Breast epithelium (tissue), 4 donors: Measurements from ENCODE around the gene WDR81. TPM values are rescaled to one million over a fixed set of nuclear protein-coding genes. Genes with fewer than 3 reads are reported as not detected.

Experiments
- DNase-seq, 2 donors: peaks; one replicate each; pipeline ENCODE4 v3.0.0-alpha.2; 2019; ENCODE audit warnings: low spot score in 2 of 2
- H3K27ac ChIP-seq, 2 donors: fragments of 200-600 bp; sonication (generic) in 1 of 2; one replicate each; pipeline ENCODE4 v1.5.1; 2016 to 2019; ENCODE audit warnings: mild to moderate bottlenecking in 1 of 2
- H3K27me3 ChIP-seq, 2 donors: fragments of 200-600 bp; sonication (generic) in 1 of 2; one replicate each; pipeline versions ENCODE4 v1.5.1 to v1.6.0; 2017 to 2019; ENCODE audit warnings: control low read depth in 1 of 2, mild to moderate bottlenecking in 1 of 2
- H3K36me3 ChIP-seq: fragments of 200-600 bp; one replicate; pipeline ENCODE4 v1.5.1; 2019
- H3K4me1 ChIP-seq, 2 donors: fragments of 200-600 bp; sonication (generic); one replicate each; pipeline ENCODE4 v1.5.1; 2016 to 2019; ENCODE audit warnings: control low read depth in 1 of 2
- H3K4me3 ChIP-seq, 3 donors: fragments of 200-600 bp; sonication (generic); 1 replicate in 2 of 3; 2 replicates in 1 of 3; pipeline ENCODE4 v1.5.1; 2016 to 2019; ENCODE audit warnings: mild to moderate bottlenecking in 3 of 3, moderate library complexity in 2 of 3
- H3K9me3 ChIP-seq, 2 donors: fragments of 200-600 bp; sonication (generic) in 1 of 2; one replicate each; pipeline ENCODE4 v1.5.1; 2016 to 2019; ENCODE audit warnings: control low read depth in 1 of 2
- CTCF ChIP-seq, 3 donors: fragments of 450-650 bp; IDR thresholded peaks; one replicate each; pipeline ENCODE4 v1.5.1; 2016 to 2017; ENCODE audit warnings: antibody characterized with exemption in 3 of 3, mild to moderate bottlenecking in 3 of 3, moderate library complexity in 3 of 3
- POLR2A ChIP-seq: fragments of 450-650 bp; IDR thresholded peaks from one replicate; pipeline ENCODE4 v1.6.1; 2016; ENCODE audit warnings: antibody characterized with exemption, mild to moderate bottlenecking, moderate library complexity
- POLR2AphosphoS5 ChIP-seq, 3 donors: sonication (generic); formaldehyde crosslinking; IDR thresholded peaks; one replicate each; pipeline ENCODE4 v1.6.1; 2017; ENCODE audit warnings: antibody characterized with exemption in 3 of 3
- intact Hi-C: fragments of 100-400 bp; cut with DNase I; formaldehyde crosslinking; loops from one replicate; pipeline ENCODE4 v1.15.1; 2023; ENCODE audit warnings: low total_unique reads
- total RNA-seq, 3 donors: library from RNA; depleted of rRNA; stranded (reverse); fragments of >200 nt; gene quantifications; one replicate each; pipeline ENCODE4 v1.1.0, GENCODE V29; 2016

WDR81 gene
- total RNA-seq, 3 donors from 2014 or later, result 36.6 to 52.6 (median 41.6) TPM

- H3K4me3 ChIP-seq, result no peak overlapping the region
- no peak for DNase-seq
- H3K4me1 ChIP-seq, result peaks cover 0 to 7% of the 10 kb centered on the region in 2 donors
- no peak for TF ChIP-seq POLR2A
- TF ChIP-seq CTCF (IDR thresholded peaks at IDR 0.05), result no peak
- no peak for TF ChIP-seq POLR2AphosphoS5 (IDR thresholded peaks at IDR 0.05)
- H3K36me3 ChIP-seq, result no peaks in the 10 kb centered on the region
- H3K27ac ChIP-seq, result no peak overlapping the region
- intact Hi-C loops, result no loop called here
- H3K9me3 ChIP-seq, result no peaks in the 10 kb centered on the region
- H3K27me3 ChIP-seq, result no peaks in the 10 kb centered on the region
These were observed 9.3 kb downstream of the WDR81 start for GRCh38 chr17:1733759-1734158.

- Histone ChIP-seq H3K27me3 (no peaks in the 10 kb centered on the region), H3K36me3 (no peaks in the 10 kb centered on the region), H3K4me1 (peaks cover 0 to 7% of the 10 kb centered on the region in 2 donors), H3K27ac (peak overlapping the region in 1 of 2 donors; percentile 80), H3K9me3 (no peaks in the 10 kb centered on the region), H3K4me3 (no peak overlapping the region)
- DNase-seq, result no peak
- TF ChIP-seq CTCF (IDR thresholded peaks at IDR 0.05) (no peak), POLR2A (no peak), POLR2AphosphoS5 (IDR thresholded peaks at IDR 0.05) (no peak)
- intact Hi-C loops, result no loop called here
These were observed 10.9 kb downstream of the WDR81 start for GRCh38 chr17:1735418-1735817.

GRCh38 chr17:1735834-1736347 lies 11.4 kb downstream of the WDR81 start:
- Histone ChIP-seq H3K36me3 (no peaks in the 10 kb centered on the region), H3K27me3 (no peaks in the 10 kb centered on the region), H3K27ac (peak overlapping the region; percentile 29 to 80), H3K9me3 (no peaks in the 10 kb centered on the region), H3K4me3 (no peak overlapping the region), H3K4me1 (peaks cover 0 to 7% of the 10 kb centered on the region in 2 donors)
- intact Hi-C loops, result no loop called here
- no peak for TF ChIP-seq POLR2A
- no peak for TF ChIP-seq POLR2AphosphoS5 (IDR thresholded peaks at IDR 0.05)
- no peak for TF ChIP-seq CTCF (IDR thresholded peaks at IDR 0.05)
- no peak for DNase-seq

- H3K36me3 ChIP-seq, result no peaks in the 10 kb centered on the region
- no peak for TF ChIP-seq CTCF (IDR thresholded peaks at IDR 0.05)
- peak in 1 of 3 donors; percentile 2 for TF ChIP-seq POLR2AphosphoS5 (IDR thresholded peaks at IDR 0.05)
- H3K9me3 ChIP-seq, result no peaks in the 10 kb centered on the region
- intact Hi-C loops, result no loop called here
- H3K27ac ChIP-seq, result peak overlapping the region; percentile 29 to 80
- no peak for DNase-seq
- H3K27me3 ChIP-seq, result no peaks in the 10 kb centered on the region
- peak overlapping the region in 1 of 3 donors; percentile 34 for H3K4me3 ChIP-seq
- peaks cover 0 to 7% of the 10 kb centered on the region in 2 donors for H3K4me1 ChIP-seq
These were observed 12.1 kb downstream of the WDR81 start for GRCh38 chr17:1736348-1737281.
